IMR-90 (cell line): ENCODE data around the gene OR4D9. TPM values are rescaled to one million over a fixed set of nuclear protein-coding genes. Genes with fewer than 3 reads are reported as not detected.

Experiments
- ATAC-seq: fragments of 200-7000 bp; cut with Tn5 transposase; 2 replicates; pipeline ENCODE4 v1.9.1; 2020; ENCODE audit warnings: low read depth, mild to moderate bottlenecking, moderate library complexity
- BruUV-seq: library from RNA; stranded (reverse); fragments of 400-500 nt; replicated peaks from 2 replicates; lab custom pipeline; 2021; lab: Mats Ljungman, UMichigan
- CTCF ChIA-PET: fragments of 300-600 bp; formaldehyde crosslinking; extraction: SDS; loops from one replicate; lab custom pipeline; 2021; ENCODE audit warnings: antibody characterized with exemption; lab: Yijun Ruan, JAX
- POLR2A ChIA-PET: fragments of 300-600 bp; sonication (Branson Sonifier 250); formaldehyde crosslinking; loops from one replicate; lab custom pipeline; 2022; ENCODE audit warnings: antibody characterized with exemption; ENCODE audit not compliant: unreplicated experiment; lab: Charles Lee
- DNase-seq: peaks from one replicate; pipeline ENCODE4 v3.0.0; 2013
- H2AFZ ChIP-seq: replicated peaks from 2 replicates; pipeline ENCODE3; 2013; ENCODE audit warnings: low read length, mild to moderate bottlenecking; ENCODE audit not compliant: poor library complexity
- H2AK5ac ChIP-seq: 2 replicates; pipeline ENCODE4 v1.6.1; 2013; ENCODE audit warnings: low read depth, low read length, inconsistent platforms
- H2AK9ac ChIP-seq: replicated peaks from 2 replicates; pipeline ENCODE3; 2013; ENCODE audit warnings: mild to moderate bottlenecking, low read depth, low read length, moderate library complexity; ENCODE audit not compliant: poor library complexity
- H2BK120ac ChIP-seq: 2 replicates; pipeline ENCODE4 v1.6.1; 2013; ENCODE audit warnings: low read depth, low read length, inconsistent platforms
- H2BK15ac ChIP-seq: 3 replicates; pipeline ENCODE4 v1.6.1; 2013; ENCODE audit warnings: low read depth, low read length, inconsistent platforms
- H2BK20ac ChIP-seq: 2 replicates; pipeline ENCODE4 v1.6.1; 2013; ENCODE audit warnings: low read depth, mild to moderate bottlenecking, inconsistent platforms, low read length, moderate library complexity
- H2BK5ac ChIP-seq: 2 replicates; pipeline ENCODE4 v1.6.1; 2013; ENCODE audit warnings: mild to moderate bottlenecking, low read depth, low read length, inconsistent platforms; ENCODE audit not compliant: poor library complexity, severe bottlenecking
- H3K14ac ChIP-seq: replicated peaks from 2 replicates; pipeline ENCODE4 v1.6.1; 2013; ENCODE audit warnings: low read depth, low read length, inconsistent platforms
- H3K18ac ChIP-seq: 2 replicates; pipeline ENCODE4 v1.6.1; 2013; ENCODE audit warnings: low read depth, low read length, control low read depth
- H3K23ac ChIP-seq: 2 replicates; pipeline ENCODE4 v1.6.1; 2013; ENCODE audit warnings: low read depth, low read length, inconsistent platforms
- H3K27ac ChIP-seq: 2 replicates; pipeline ENCODE4 v1.5.1; 2013; ENCODE audit warnings: mild to moderate bottlenecking, control low read depth, low read length; ENCODE audit not compliant: insufficient read depth
- H3K27me3 ChIP-seq: 2 replicates; pipeline ENCODE4 v1.6.1; 2013; ENCODE audit warnings: low read length; ENCODE audit not compliant: control insufficient read depth, insufficient read depth
- H3K36me3 ChIP-seq: 2 replicates; pipeline ENCODE4 v1.6.1; 2013; ENCODE audit warnings: low read length, mixed read lengths; ENCODE audit not compliant: control insufficient read depth, insufficient read depth
- H3K4ac ChIP-seq: 2 replicates; pipeline ENCODE4 v1.6.1; 2013; ENCODE audit warnings: low read depth, low read length, inconsistent platforms
- H3K4me1 ChIP-seq: 2 replicates; pipeline ENCODE4 v1.6.1; 2013; ENCODE audit warnings: low read length, mixed read lengths; ENCODE audit not compliant: control insufficient read depth, insufficient read depth
- H3K4me2 ChIP-seq: 2 replicates; pipeline ENCODE4 v1.6.1; 2013; ENCODE audit warnings: low read depth, mild to moderate bottlenecking, control low read depth, low read length, moderate library complexity
- H3K4me3 ChIP-seq: 2 replicates; pipeline ENCODE4 v1.5.1; 2013; ENCODE audit warnings: low read depth, mild to moderate bottlenecking, control low read depth, low read length, moderate library complexity; ENCODE audit not compliant: insufficient read depth
- H3K56ac ChIP-seq: 2 replicates; pipeline ENCODE4 v1.6.1; 2013; ENCODE audit warnings: low read length, inconsistent platforms; ENCODE audit not compliant: insufficient read depth; ENCODE audit errors: extremely low read depth
- H3K79me1 ChIP-seq, 2 experiments: 2 replicates each; pipeline ENCODE4 v1.6.1; 2013; ENCODE audit warnings: low read length in 2 of 2, inconsistent platforms in 1 of 2, low read depth in 1 of 2
- H3K9ac ChIP-seq: 2 replicates; pipeline ENCODE4 v1.6.1; 2013; ENCODE audit warnings: low read depth, low read length, control low read depth
- H3K9me1 ChIP-seq: 2 replicates; pipeline ENCODE4 v1.6.1; 2013; ENCODE audit warnings: low read length, inconsistent platforms; ENCODE audit not compliant: insufficient read depth
- H3K9me3 ChIP-seq: 2 replicates; pipeline ENCODE4 v1.6.1; 2013; ENCODE audit warnings: low read length; ENCODE audit not compliant: control insufficient read depth, insufficient read depth
- H4K20me1 ChIP-seq: 2 replicates; pipeline ENCODE4 v1.6.1; 2013; ENCODE audit warnings: low read length, inconsistent platforms; ENCODE audit not compliant: insufficient read depth
- H4K5ac ChIP-seq: 2 replicates; pipeline ENCODE4 v1.6.1; 2013; ENCODE audit warnings: mild to moderate bottlenecking, low read depth, low read length, control low read depth
- H4K8ac ChIP-seq, 2 experiments: 2 replicates each; pipeline ENCODE4 v1.6.1; 2013; ENCODE audit warnings: low read depth in 2 of 2, low read length in 2 of 2, control low read depth in 1 of 2, inconsistent platforms in 1 of 2
- H4K91ac ChIP-seq: 2 replicates; pipeline ENCODE4 v1.6.1; 2013; ENCODE audit warnings: low read depth, low read length, inconsistent platforms; ENCODE audit not compliant: insufficient read depth
- CHD1 ChIP-seq: IDR thresholded peaks from 2 replicates; pipeline ENCODE4 v1.6.1; 2012; ENCODE audit warnings: low read depth, low read length, improper control_type of control experiment
- CTCF ChIP-seq: conservative IDR thresholded peaks from 2 replicates; pipeline ENCODE4 v1.5.1; 2012; ENCODE audit warnings: mild to moderate bottlenecking, low read depth, low read length, improper control_type of control experiment
- ELK1 ChIP-seq: fragments of 150-350 bp; IDR thresholded peaks from 2 replicates; pipeline ENCODE4 v1.6.1; 2016; ENCODE audit warnings: low read depth, mild to moderate bottlenecking, low read length, moderate library complexity, borderline replicate concordance
- MAZ ChIP-seq: IDR thresholded peaks from 2 replicates; pipeline ENCODE4 v1.6.1; 2012; ENCODE audit warnings: low read depth, mild to moderate bottlenecking, low read length, improper control_type of control experiment, moderate library complexity, borderline replicate concordance
- MXI1 ChIP-seq: IDR thresholded peaks from 2 replicates; pipeline ENCODE4 v1.6.1; 2012; ENCODE audit warnings: low read depth, mild to moderate bottlenecking, low read length, moderate library complexity, borderline replicate concordance
- RFX5 ChIP-seq: IDR thresholded peaks from 2 replicates; pipeline ENCODE4 v1.8.0; 2012; ENCODE audit warnings: low read depth, mild to moderate bottlenecking, low read length, moderate library complexity
- SMC3 ChIP-seq: fragments of 150-350 bp; IDR thresholded peaks from 2 replicates; pipeline ENCODE4 v1.6.1; 2016; ENCODE audit warnings: low read depth, mild to moderate bottlenecking, antibody characterized with exemption, low read length, moderate library complexity
- WGBS, 2 experiments: methylation state at CpG; one replicate each; pipeline versions ENCODE4 v1.1.5 to v1.1.7; 2013; ENCODE audit warnings: missing lambda C conversion rate in 2 of 2; ENCODE audit not compliant: insufficient read length in 1 of 2; ENCODE audit errors: extremely low coverage in 2 of 2; 5-methylcytosine and 5-hydroxymethylcytosine counted together
- dilution Hi-C: fragments of 300-500 bp; cut with HindIII; formaldehyde crosslinking; loops from one replicate; pipeline ENCODE4 v1.14.3; 2018; ENCODE audit warnings: low sequenced_read_pairs; ENCODE audit not compliant: unreplicated experiment
- in situ Hi-C: fragments of 300-500 bp; cut with MboI; formaldehyde crosslinking; loops from 3 replicates; pipeline ENCODE4 v1.14.3; 2019; ENCODE audit warnings: low sequenced_read_pairs, inconsistent platforms, mixed read lengths
- intact Hi-C: fragments of 100-400 bp; cut with micrococcal nuclease; formaldehyde crosslinking; loops from 2 replicates; pipeline ENCODE4 v1.10.0; 2022
- polyA plus RNA-seq, 3 experiments: library from polyadenylated mRNA; depleted of rRNA; stranded (reverse); fragments of >200 nt; gene quantifications; 2 replicates each; pipeline ENCODE4 v1.2.3, GENCODE V29; 2012; ENCODE audit warnings: low replicate concordance in 1 of 3
- total RNA-seq: library from RNA; depleted of rRNA; stranded (reverse); fragments of >200 nt; gene quantifications from 2 replicates; pipeline ENCODE4 v1.2.3, GENCODE V29; 2012

OR4D9 gene
- total and polyA plus RNA-seq, 2 of the 4 experiments (the other 2 are of a cell fraction): not detected

- DNase-seq (no peak), ATAC-seq (peak; percentile 0)
- peak overlapping the region; percentile 20; the same call in 1 of the 2 replicates for H3K4me3 ChIP-seq
- intact Hi-C loops: loop anchor here (2.0 to 10.0 kb wide), 2 partner anchors 60 to 982 kb away; partner anchors contain the start of genes LPXN and ZFP91
- ChIA-PET CTCF (no interaction called here), POLR2A (no interaction called here)
- H3K23ac ChIP-seq: peak overlapping the region; percentile 61
- no peaks in the 10 kb centered on the region for H3K9me3 ChIP-seq
- in situ Hi-C loops: loop anchor here (10.0 to 25.0 kb wide), 2 partner anchors 248 to 970 kb away; partner anchors contain the start of genes LPXN and ZFP91
- H2BK20ac ChIP-seq: peak overlapping the region; percentile 22; the same call in 1 of the 2 replicates
- peak overlapping the region; percentile 39 for H2BK5ac ChIP-seq
- H4K91ac ChIP-seq: no peak overlapping the region
- H3K14ac ChIP-seq: peak overlapping the region; percentile 37; the same call in 1 of the 2 replicates
- peak overlapping the region; percentile 54 for H2BK120ac ChIP-seq
- H2AFZ ChIP-seq: peak overlapping the region; percentile 85
- peak overlapping the region; percentile 51 for H3K4ac ChIP-seq
- H3K27me3 ChIP-seq: no peaks in the 10 kb centered on the region
- peak overlapping the region; percentile 23; the same call in 1 of the 2 replicates for H3K27ac ChIP-seq
- peaks cover 3% of the 10 kb centered on the region; the same call in 1 of the 2 replicates for H3K4me1 ChIP-seq
- H3K18ac ChIP-seq: no peak overlapping the region
- BruUV-seq: no TSS peak
- no peaks in the 10 kb centered on the region for H3K36me3 ChIP-seq
- H3K9ac ChIP-seq: peak overlapping the region; percentile 36
- H2AK9ac ChIP-seq: peak overlapping the region; percentile 62
- H3K9me1 ChIP-seq: no peaks in the 10 kb centered on the region
- H3K56ac ChIP-seq: peak overlapping the region; percentile 45; the same call in 1 of the 2 replicates
- no peaks in the 10 kb centered on the region; the same call in 1 of the 2 replicates for H4K20me1 ChIP-seq
- H2BK15ac ChIP-seq: no peak overlapping the region; the same call in 2 of the 3 replicates
- TF ChIP-seq SMC3 (no peak), MXI1 (no peak), RFX5 (no peak), ELK1 (no peak), CHD1 (no peak), MAZ (no peak), CTCF (no peak)
- no peak overlapping the region for H2AK5ac ChIP-seq
- peak overlapping the region; percentile 19; the same call in 1 of the 2 replicates for H4K5ac ChIP-seq
- dilution Hi-C loops: no loop called here
- WGBS, 2 experiments: 17% methylated on average over 1 of the region's 13 CpGs; no CpG with 5 or more reads in 1 of the 2 experiments
- no peaks in the 10 kb centered on the region for H3K79me1 ChIP-seq
- peak overlapping the region in 1 of 2 experiments; percentile 48; a peak in 2 of 4 replicates for H4K8ac ChIP-seq
- peak overlapping the region; percentile 24 for H3K4me2 ChIP-seq
Measured at GRCh38 chr11:59556917-59557348, 45.6 kb downstream of the OR4D9 start.
